HG03159 (cell line): Measurements from ENCODE around the gene EPS8L2.

Experiments used
- ATAC-seq: cut with Tn5 transposase; IDR thresholded peaks from one replicate; pipeline ENCODE4 v1.9.1; 2021; ENCODE audit warnings: mild to moderate bottlenecking, moderate library complexity; ENCODE audit not compliant: unreplicated experiment

EPS8L2 gene

GRCh38 chr11:773425-773824 lies 67.4 kb downstream of the EPS8L2 start:
- ATAC-seq, result no peak

- ATAC-seq, result no peak
Measured at GRCh38 chr11:773830-774229, 67.8 kb downstream of the EPS8L2 start.

GRCh38 chr11:774873-775592 lies 69.0 kb downstream of the EPS8L2 start:
- ATAC-seq, result no peak

- no peak for ATAC-seq
Measured at GRCh38 chr11:776263-776560, 70.2 kb downstream of the EPS8L2 start.

GRCh38 chr11:776561-777287 lies 70.7 kb downstream of the EPS8L2 start:
- peak; percentile 29 for ATAC-seq
